GM23248 (cell line): ENCODE results near the gene SPINT2.

Experiments used
- EZH2 ChIP-seq: fragments of 200-600 bp; sonication (generic); IDR thresholded peaks from 2 replicates; pipeline ENCODE4 v1.6.1; 2018; ENCODE audit warnings: antibody characterized with exemption, mild to moderate bottlenecking; ENCODE audit not compliant: insufficient read depth, poor library complexity, severe bottlenecking
- EZH2phosphoT487 ChIP-seq: fragments of 200-600 bp; sonication (generic); IDR thresholded peaks from 2 replicates; pipeline ENCODE4 v1.6.1; 2018; ENCODE audit warnings: antibody characterized with exemption, moderate library complexity, mild to moderate bottlenecking, low read depth; ENCODE audit not compliant: insufficient read depth

DNA sequence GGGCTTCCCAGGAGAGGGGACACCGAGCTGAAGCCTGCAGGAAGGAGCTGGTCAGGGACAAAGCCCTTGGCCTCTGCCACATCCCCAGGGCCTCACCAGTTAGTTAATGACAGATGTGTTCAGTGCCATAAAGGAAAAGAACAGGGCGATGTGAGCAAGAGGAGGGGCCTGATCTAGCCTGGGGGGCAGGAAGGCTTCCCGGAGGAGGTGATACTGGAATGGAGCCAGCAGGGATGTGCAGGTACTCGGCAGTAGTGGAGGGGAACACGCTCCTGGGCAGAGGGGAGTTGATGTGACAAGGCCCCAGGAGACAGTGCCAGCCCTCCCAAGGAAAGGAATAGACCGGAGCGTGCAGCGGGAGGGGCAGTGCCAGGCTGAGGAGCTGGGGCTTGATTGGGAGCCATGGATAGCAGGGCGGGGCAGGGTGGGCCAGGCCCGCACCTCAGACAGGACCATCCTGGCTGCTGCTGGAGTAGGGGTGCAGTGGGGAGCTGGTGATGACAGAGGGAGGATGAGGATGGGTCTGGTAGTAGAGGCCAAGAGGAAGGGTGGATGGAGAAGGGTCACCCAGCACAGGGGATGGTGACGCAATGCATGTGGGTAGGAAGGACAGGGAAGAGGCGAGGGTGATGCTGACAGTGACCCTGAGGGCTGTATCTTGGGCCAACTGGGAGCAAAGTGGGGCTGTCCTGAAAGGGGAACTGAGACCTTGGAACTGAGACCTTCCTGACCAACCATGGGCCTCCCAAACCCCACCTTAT, 43.8 kb downstream of the SPINT2 start:
- no peak for TF ChIP-seq EZH2
- no peak for TF ChIP-seq EZH2phosphoT487
